ENCODE results near the gene SLC16A4. TPM values are rescaled to one million over a fixed set of nuclear protein-coding genes. Genes with fewer than 3 reads are reported as not detected.

Gene SLC16A4
- total RNA-seq, 2 donors from 2014 or later = 3.6 TPM

GRCh38 chr1:110426854-110427253 is 36.0 kb upstream of the SLC16A4 start:
- Histone ChIP-seq H3K27me3 (no peaks in the 10 kb centered on the region), H3K36me3 (replicated peaks in 1 of 2; ENCODE audit: insufficient read depth in 1 of 2, low read depth in 2 of 2) (no peaks in the 10 kb centered on the region), H3K4me1 (no peaks in the 10 kb centered on the region), H3K9me3 (no peaks in the 10 kb centered on the region), H3K27ac (no peak overlapping the region), H3K4me3 (no peak overlapping the region)
- TF ChIP-seq, protein P1, sequence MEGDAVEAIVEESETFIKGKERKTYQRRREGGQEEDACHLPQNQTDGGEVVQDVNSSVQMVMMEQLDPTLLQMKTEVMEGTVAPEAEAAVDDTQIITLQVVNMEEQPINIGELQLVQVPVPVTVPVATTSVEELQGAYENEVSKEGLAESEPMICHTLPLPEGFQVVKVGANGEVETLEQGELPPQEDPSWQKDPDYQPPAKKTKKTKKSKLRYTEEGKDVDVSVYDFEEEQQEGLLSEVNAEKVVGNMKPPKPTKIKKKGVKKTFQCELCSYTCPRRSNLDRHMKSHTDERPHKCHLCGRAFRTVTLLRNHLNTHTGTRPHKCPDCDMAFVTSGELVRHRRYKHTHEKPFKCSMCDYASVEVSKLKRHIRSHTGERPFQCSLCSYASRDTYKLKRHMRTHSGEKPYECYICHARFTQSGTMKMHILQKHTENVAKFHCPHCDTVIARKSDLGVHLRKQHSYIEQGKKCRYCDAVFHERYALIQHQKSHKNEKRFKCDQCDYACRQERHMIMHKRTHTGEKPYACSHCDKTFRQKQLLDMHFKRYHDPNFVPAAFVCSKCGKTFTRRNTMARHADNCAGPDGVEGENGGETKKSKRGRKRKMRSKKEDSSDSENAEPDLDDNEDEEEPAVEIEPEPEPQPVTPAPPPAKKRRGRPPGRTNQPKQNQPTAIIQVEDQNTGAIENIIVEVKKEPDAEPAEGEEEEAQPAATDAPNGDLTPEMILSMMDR (IDR thresholded peaks at IDR 0.05) = no peak
- no peak for TF ChIP-seq POLR2A (IDR thresholded peaks at IDR 0.05)
- no peak for DNase-seq
- no peak for ATAC-seq
- WGBS, 2 donors = 48 to 49% methylated on average over 4 of the region's 4 CpGs
- intact Hi-C loops (cut with DNase I) = no loop called here

GRCh38 chr1:110425612-110426152 is 34.9 kb upstream of the SLC16A4 start:
- ATAC-seq (no peak), DNase-seq (peak in 1 of 4 donors; percentile 7)
- Histone ChIP-seq H3K27ac (no peak overlapping the region), H3K4me3 (no peak overlapping the region), H3K9me3 (no peaks in the 10 kb centered on the region), H3K36me3 (replicated peaks in 1 of 2; ENCODE audit: insufficient read depth in 1 of 2, low read depth in 2 of 2) (no peaks in the 10 kb centered on the region), H3K4me1 (no peaks in the 10 kb centered on the region), H3K27me3 (no peaks in the 10 kb centered on the region)
- intact Hi-C loops (cut with DNase I) = no loop called here
- 65 to 71% methylated on average over 9 of the region's 9 CpGs for WGBS, 2 donors
- no peak for TF ChIP-seq POLR2A (IDR thresholded peaks at IDR 0.05)
- TF ChIP-seq, protein P1 (IDR thresholded peaks at IDR 0.05) = no peak

DNA sequence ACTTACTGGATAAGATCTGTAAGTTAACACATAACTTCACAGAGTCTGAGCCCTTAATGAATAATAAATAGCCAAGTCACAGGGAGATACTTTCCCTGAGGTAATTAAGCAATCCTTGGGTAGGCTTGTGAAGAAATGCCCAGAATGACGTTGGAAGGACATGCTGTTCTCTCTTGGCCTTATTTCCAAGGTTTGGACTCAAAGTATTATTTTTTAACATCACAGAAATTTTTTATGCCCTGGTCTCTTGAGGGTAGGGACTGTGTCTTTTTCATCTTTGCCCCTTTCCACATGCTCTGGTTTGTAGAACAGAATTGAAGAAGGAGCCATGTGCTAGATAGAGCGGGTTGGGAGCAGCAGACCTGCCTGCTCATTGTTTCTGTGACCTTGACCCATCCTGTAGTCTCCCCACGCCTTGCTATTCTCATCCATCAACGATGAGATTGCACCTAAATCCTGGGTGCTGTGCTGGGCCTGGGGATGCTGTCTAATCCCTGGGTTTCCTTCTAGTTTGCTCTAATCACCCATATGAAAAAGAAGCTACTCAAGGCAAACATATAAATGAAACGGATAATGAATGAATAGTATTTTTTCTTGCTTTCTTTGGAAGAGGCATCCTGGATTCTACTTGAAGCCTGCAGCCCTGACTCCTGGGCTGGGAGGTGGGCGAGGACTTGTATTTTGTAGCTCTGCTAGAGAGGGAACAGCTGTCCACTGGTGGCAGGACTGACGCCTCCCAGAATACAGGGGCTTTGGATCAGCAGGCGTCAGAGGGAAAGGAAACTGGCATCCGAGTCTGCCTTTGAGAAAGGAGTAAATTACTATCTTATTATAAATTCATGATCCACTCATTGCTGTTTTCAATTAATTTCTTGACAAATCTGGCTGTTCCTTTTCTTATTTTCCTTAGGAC is 34.1 kb upstream of the SLC16A4 start:
- Histone ChIP-seq H3K4me1 (no peaks in the 10 kb centered on the region), H3K27ac (no peak overlapping the region), H3K27me3 (no peaks in the 10 kb centered on the region), H3K36me3 (replicated peaks in 1 of 2; ENCODE audit: insufficient read depth in 1 of 2, low read depth in 2 of 2) (no peaks in the 10 kb centered on the region), H3K4me3 (no peak overlapping the region), H3K9me3 (no peaks in the 10 kb centered on the region)
- ATAC-seq (no peak), DNase-seq (no peak)
- intact Hi-C loops (cut with DNase I) = no loop called here
- no peak for TF ChIP-seq POLR2A (IDR thresholded peaks at IDR 0.05)
- TF ChIP-seq, protein P1 (IDR thresholded peaks at IDR 0.05) = no peak
- 60 to 62% methylated on average over 9 of the region's 9 CpGs for WGBS, 2 donors

- Histone ChIP-seq H3K27me3 (no peaks in the 10 kb centered on the region), H3K4me1 (no peaks in the 10 kb centered on the region), H3K4me3 (no peak overlapping the region), H3K36me3 (replicated peaks in 1 of 2; ENCODE audit: insufficient read depth in 1 of 2, low read depth in 2 of 2) (no peaks in the 10 kb centered on the region), H3K27ac (no peak overlapping the region), H3K9me3 (no peaks in the 10 kb centered on the region)
- 49 to 57% methylated on average over 2 of the region's 2 CpGs for WGBS, 2 donors
- no peak for ATAC-seq
- peak in 1 of 4 donors; percentile 17 for DNase-seq
- intact Hi-C loops (cut with DNase I) = no loop called here
- no peak for TF ChIP-seq POLR2A (IDR thresholded peaks at IDR 0.05)
- TF ChIP-seq, protein P1 (IDR thresholded peaks at IDR 0.05) = no peak
Measured at GRCh38 chr1:110420874-110421793, 30.3 kb upstream of the SLC16A4 start.

Data from body of pancreas (tissue), 4 donors.